Trophoblast cell (in vitro differentiated cells and primary cell): ENCODE data around the gene GABBR1.
A peak's percentile ranks its signal among the peaks of the same experiment; 100 is the strongest.

ENCODE experiments used
- DNase-seq, 2 donors: peaks; one replicate each; pipeline ENCODE4 v3.0.0-alpha.2; 2016
- H2AFZ ChIP-seq: 2 replicates; pipeline ENCODE4 v1.6.1; 2013; ENCODE audit warnings: low read length, moderate library complexity, mild to moderate bottlenecking; ENCODE audit not compliant: insufficient read depth, poor library complexity
- H2AK5ac ChIP-seq: 2 replicates; pipeline ENCODE4 v1.6.1; 2013; ENCODE audit warnings: mild to moderate bottlenecking, low read length
- H2BK120ac ChIP-seq: 2 replicates; pipeline ENCODE4 v1.6.1; 2013; ENCODE audit warnings: low read length, mild to moderate bottlenecking, moderate library complexity; ENCODE audit not compliant: insufficient read depth, poor library complexity
- H2BK12ac ChIP-seq: 2 replicates; pipeline ENCODE4 v1.6.1; 2013; ENCODE audit warnings: mild to moderate bottlenecking, low read length, moderate library complexity
- H2BK5ac ChIP-seq: 2 replicates; pipeline ENCODE4 v1.6.1; 2013; ENCODE audit warnings: low read length, low read depth, moderate library complexity, mild to moderate bottlenecking; ENCODE audit not compliant: poor library complexity
- H3K14ac ChIP-seq: 2 replicates; pipeline ENCODE4 v1.6.1; 2013; ENCODE audit warnings: mild to moderate bottlenecking, low read length
- H3K18ac ChIP-seq: 2 replicates; pipeline ENCODE4 v1.6.1; 2013; ENCODE audit warnings: mild to moderate bottlenecking, low read length
- H3K23ac ChIP-seq: 2 replicates; pipeline ENCODE4 v1.6.1; 2013; ENCODE audit warnings: low read length
- H3K27ac ChIP-seq: 2 replicates; pipeline ENCODE4 v1.5.1; 2013; ENCODE audit warnings: low read depth, mild to moderate bottlenecking, inconsistent platforms, low read length, moderate library complexity
- H3K27me3 ChIP-seq: 2 replicates; pipeline ENCODE4 v1.6.1; 2013; ENCODE audit warnings: inconsistent platforms, mild to moderate bottlenecking, low read length, moderate library complexity; ENCODE audit not compliant: insufficient read depth
- H3K36me3 ChIP-seq, 2 experiments: 1 replicate in 1 of 2; 2 replicates in 1 of 2; pipeline ENCODE4 v1.6.1; 2013; ENCODE audit warnings: low read length in 2 of 2, mild to moderate bottlenecking in 2 of 2, moderate library complexity in 1 of 2; ENCODE audit not compliant: insufficient read depth in 2 of 2, control insufficient read depth in 1 of 2
- H3K4ac ChIP-seq: 2 replicates; pipeline ENCODE4 v1.6.1; 2013; ENCODE audit warnings: low read depth, mild to moderate bottlenecking, low read length, moderate library complexity
- H3K4me1 ChIP-seq, 2 experiments: 1 replicate in 1 of 2; 2 replicates in 1 of 2; pipeline ENCODE4 v1.6.1; 2013; ENCODE audit warnings: low read length in 2 of 2, mild to moderate bottlenecking in 2 of 2, moderate library complexity in 1 of 2; ENCODE audit not compliant: insufficient read depth in 2 of 2, control insufficient read depth in 1 of 2
- H3K4me2 ChIP-seq: 2 replicates; pipeline ENCODE4 v1.6.1; 2013; ENCODE audit warnings: inconsistent platforms, mild to moderate bottlenecking, low read length, moderate library complexity
- H3K4me3 ChIP-seq: 2 replicates; pipeline ENCODE4 v1.5.1; 2013; ENCODE audit warnings: mild to moderate bottlenecking, low read depth, low read length, inconsistent platforms
- H3K79me1 ChIP-seq: one replicate; pipeline ENCODE4 v1.6.1; 2013; ENCODE audit warnings: low read length
- H3K79me2 ChIP-seq: 2 replicates; pipeline ENCODE4 v1.6.1; 2013; ENCODE audit warnings: low read length, mild to moderate bottlenecking; ENCODE audit not compliant: control insufficient read depth, insufficient read depth, poor library complexity
- H3K9ac ChIP-seq: 2 replicates; pipeline ENCODE4 v1.6.1; 2013; ENCODE audit warnings: mild to moderate bottlenecking, low read length
- H3K9me3 ChIP-seq: 2 replicates; pipeline ENCODE4 v1.6.1; 2013; ENCODE audit warnings: low read depth, mild to moderate bottlenecking, control low read depth, inconsistent platforms, low read length; ENCODE audit not compliant: insufficient read depth
- H4K12ac ChIP-seq: 2 replicates; pipeline ENCODE4 v1.6.1; 2013; ENCODE audit warnings: low read depth, mild to moderate bottlenecking, low read length, moderate library complexity
- H4K8ac ChIP-seq: 2 replicates; pipeline ENCODE4 v1.6.1; 2013; ENCODE audit warnings: low read depth, mild to moderate bottlenecking, low read length, moderate library complexity
- H4K91ac ChIP-seq: one replicate; pipeline ENCODE4 v1.6.1; 2013; ENCODE audit warnings: low read depth, mild to moderate bottlenecking, low read length, moderate library complexity
- whole genome bisulfite sequencing: extraction: QIAGEN DNeasy Blood & Tissue Kit; methylation state at CpG from one replicate; pipeline ENCODE4 v1.1.7; 2013; ENCODE audit warnings: missing lambda C conversion rate; ENCODE audit not compliant: insufficient read length, insufficient coverage; ENCODE audit errors: extremely low coverage; 5-methylcytosine and 5-hydroxymethylcytosine counted together

Gene GABBR1

GRCh38 chr6:29625337-29625930 is 7.5 kb downstream of the GABBR1 start:
- peaks cover 16 to 23% of the 10 kb centered on the region in 2 experiments for H3K36me3 ChIP-seq
- H3K18ac ChIP-seq = no peak overlapping the region
- no peak overlapping the region for H2AFZ ChIP-seq
- no peak overlapping the region for H3K4me2 ChIP-seq
- H2AK5ac ChIP-seq = no peak overlapping the region
- no peak overlapping the region for H4K12ac ChIP-seq
- H3K9me3 ChIP-seq = no peaks in the 10 kb centered on the region
- no peak overlapping the region for H3K14ac ChIP-seq
- H2BK12ac ChIP-seq = no peak overlapping the region
- H3K23ac ChIP-seq = no peak overlapping the region
- no peak overlapping the region for H3K9ac ChIP-seq
- no peak overlapping the region for H4K91ac ChIP-seq
- no peak overlapping the region for H4K8ac ChIP-seq
- H2BK5ac ChIP-seq = no peak overlapping the region
- no peak overlapping the region for H3K4me3 ChIP-seq
- H3K4ac ChIP-seq = no peak overlapping the region
- no peak overlapping the region for H2BK120ac ChIP-seq
- no CpG with 5 or more reads among the region's 7 CpGs for WGBS
- peaks cover 2% of the 10 kb centered on the region for H3K79me2 ChIP-seq
- no peak for DNase-seq
- peaks cover 2% of the 10 kb centered on the region for H3K79me1 ChIP-seq
- H3K27ac ChIP-seq = no peak overlapping the region
- no peaks in the 10 kb centered on the region for H3K27me3 ChIP-seq
- peaks cover 3 to 6% of the 10 kb centered on the region in 2 experiments for H3K4me1 ChIP-seq

GRCh38 chr6:29624520-29624961 is 8.4 kb downstream of the GABBR1 start:
- Histone ChIP-seq H3K23ac (no peak overlapping the region), H3K9ac (no peak overlapping the region), H3K27ac (no peak overlapping the region), H2BK12ac (no peak overlapping the region), H3K14ac (no peak overlapping the region), H3K9me3 (no peaks in the 10 kb centered on the region), H3K4me2 (no peak overlapping the region), H3K4me3 (no peak overlapping the region), H2BK5ac (no peak overlapping the region), H3K79me1 (peaks cover 2% of the 10 kb centered on the region), H3K4ac (no peak overlapping the region), H2BK120ac (no peak overlapping the region), H3K36me3 (peaks cover 18 to 26% of the 10 kb centered on the region in 2 experiments), H3K4me1 (peaks cover 3 to 6% of the 10 kb centered on the region in 2 experiments), H4K91ac (no peak overlapping the region), H4K12ac (no peak overlapping the region), H3K79me2 (peaks cover 2% of the 10 kb centered on the region), H2AK5ac (no peak overlapping the region), H3K27me3 (no peaks in the 10 kb centered on the region), H2AFZ (no peak overlapping the region), H3K18ac (no peak overlapping the region), H4K8ac (no peak overlapping the region)
- WGBS = no CpG with 5 or more reads among the region's 3 CpGs
- no peak for DNase-seq

- Histone ChIP-seq H4K8ac (no peak overlapping the region), H3K4me2 (no peak overlapping the region), H2BK120ac (no peak overlapping the region), H3K9me3 (no peaks in the 10 kb centered on the region), H3K14ac (no peak overlapping the region), H2BK5ac (no peak overlapping the region), H2BK12ac (no peak overlapping the region), H3K27me3 (no peaks in the 10 kb centered on the region), H3K23ac (no peak overlapping the region), H4K12ac (no peak overlapping the region), H3K4me1 (peaks cover 0 to 2% of the 10 kb centered on the region in 2 experiments), H3K4me3 (no peak overlapping the region), H3K79me1 (no peaks in the 10 kb centered on the region), H3K9ac (no peak overlapping the region), H3K18ac (no peak overlapping the region), H3K79me2 (no peaks in the 10 kb centered on the region), H3K27ac (no peak overlapping the region), H2AFZ (no peak overlapping the region), H3K4ac (no peak overlapping the region), H4K91ac (no peak overlapping the region), H2AK5ac (no peak overlapping the region), H3K36me3 (peaks cover 23 to 35% of the 10 kb centered on the region in 2 experiments)
- WGBS = no CpG with 5 or more reads among the region's 4 CpGs
- DNase-seq = no peak
Measured at GRCh38 chr6:29620630-29621029, 12.4 kb downstream of the GABBR1 start.

- no peak for DNase-seq
- Histone ChIP-seq H3K18ac (no peak overlapping the region), H3K14ac (no peak overlapping the region), H3K9me3 (no peaks in the 10 kb centered on the region), H3K4me2 (no peak overlapping the region), H2BK12ac (no peak overlapping the region), H3K79me2 (no peaks in the 10 kb centered on the region), H3K4ac (no peak overlapping the region), H3K27ac (no peak overlapping the region), H4K12ac (no peak overlapping the region), H2AK5ac (no peak overlapping the region), H3K4me1 (no peaks in the 10 kb centered on the region), H2AFZ (no peak overlapping the region), H3K4me3 (no peak overlapping the region), H2BK5ac (no peak overlapping the region), H2BK120ac (no peak overlapping the region), H4K8ac (no peak overlapping the region), H3K79me1 (no peaks in the 10 kb centered on the region), H3K36me3 (peaks cover 25 to 35% of the 10 kb centered on the region in 2 experiments), H3K27me3 (no peaks in the 10 kb centered on the region), H4K91ac (no peak overlapping the region), H3K23ac (no peak overlapping the region), H3K9ac (peak overlapping the region; percentile 36)
- no CpG with 5 or more reads among the region's 1 CpG for WGBS
Measured at GRCh38 chr6:29619578-29620160, 13.3 kb downstream of the GABBR1 start.
